ENCODE results near the gene CSNK1A1. TPM values are rescaled to one million over a fixed set of nuclear protein-coding genes. Genes with fewer than 3 reads are reported as not detected.
"Not testable (repeated sequence)": the region's sequence is repeated elsewhere in the genome, so short reads cannot be mapped to it uniquely, and the experiment has no call there.

The CSNK1A1 gene
- total and polyA plus RNA-seq, 8 donors = 60.5 to 408 (median 178) TPM

GRCh38 chr5:149598966-149599365 is 47.7 kb upstream of the CSNK1A1 start:
- 82 to 94% (median 88%) methylated on average over 3 of the region's 3 CpGs for WGBS, 5 donors
- Histone ChIP-seq H3K36me3 (peaks cover 18 to 57% (median 55%) of the 10 kb centered on the region in 4 donors), H3K4me1 (peaks cover 5 to 41% (median 16%) of the 10 kb centered on the region in 4 donors), H3K9me3 (no peaks in the 10 kb centered on the region), H3K27ac (no peak overlapping the region), H3K4me3 (no peak overlapping the region), H3K27me3 (no peaks in the 10 kb centered on the region)
- TF ChIP-seq CTCF (IDR thresholded peaks at IDR 0.05) (no peak), EP300 (IDR thresholded peaks at IDR 0.05) (no peak), POLR2AphosphoS5 (IDR thresholded peaks at IDR 0.05) (no peak), POLR2A (IDR thresholded peaks at IDR 0.05) (no peak)
- no peak for DNase-seq
- intact Hi-C loops (cut with DNase I; ENCODE audit: low total_unique reads) = no loop called here

- H3K9me3 ChIP-seq; H3K27me3 ChIP-seq; H3K4me3 ChIP-seq; intact Hi-C loops (cut with DNase I; ENCODE audit: low total_unique reads); DNase-seq: not testable (repeated sequence)
- 88 to 100% (median 94%) methylated on average over 2 of the region's 2 CpGs for WGBS, 5 donors
- peaks cover 0 to 40% (median 13%) of the 10 kb centered on the region in 4 donors for H3K4me1 ChIP-seq
- peaks cover 17 to 52% (median 50%) of the 10 kb centered on the region in 4 donors for H3K36me3 ChIP-seq
- H3K27ac ChIP-seq = peak overlapping the region in 1 of 5 donors; percentile 34
These were observed 47.0 kb upstream of the CSNK1A1 start for GRCh38 chr5:149598234-149598633.

GRCh38 chr5:149597618-149598017 is 46.4 kb upstream of the CSNK1A1 start:
- intact Hi-C loops (cut with DNase I; ENCODE audit: low total_unique reads) = no loop called here
- Histone ChIP-seq H3K4me3 (no peak overlapping the region), H3K36me3 (peaks cover 17 to 45% (median 44%) of the 10 kb centered on the region in 4 donors), H3K27me3 (no peaks in the 10 kb centered on the region), H3K4me1 (peaks cover 0 to 39% (median 15%) of the 10 kb centered on the region in 4 donors), H3K27ac (peak overlapping the region in 3 of 5 donors; percentile 34 to 59 (median 55)), H3K9me3 (no peaks in the 10 kb centered on the region)
- WGBS, 5 donors = 97 to 99% (median 98%) methylated on average over 7 of the region's 7 CpGs
- DNase-seq = no peak
- TF ChIP-seq CTCF (IDR thresholded peaks at IDR 0.05) = no peak
- TF ChIP-seq POLR2A (IDR thresholded peaks at IDR 0.05) = no peak
- TF ChIP-seq EP300 (IDR thresholded peaks at IDR 0.05) = no peak
- TF ChIP-seq POLR2AphosphoS5 (IDR thresholded peaks at IDR 0.05) = no peak

GRCh38 chr5:149596712-149597111 is 45.5 kb upstream of the CSNK1A1 start:
- H3K4me3 ChIP-seq = no peak overlapping the region
- DNase-seq = no peak
- WGBS, 5 donors = 81 to 90% (median 87%) methylated on average over 2 of the region's 2 CpGs
- H3K27me3 ChIP-seq = no peaks in the 10 kb centered on the region
- intact Hi-C loops (cut with DNase I; ENCODE audit: low total_unique reads) = no loop called here
- TF ChIP-seq POLR2AphosphoS5 (IDR thresholded peaks at IDR 0.05) (peak in 1 of 3 donors; percentile 64), CTCF (IDR thresholded peaks at IDR 0.05) (no peak)
- peaks cover 0 to 40% (median 21%) of the 10 kb centered on the region in 4 donors for H3K4me1 ChIP-seq
- H3K36me3 ChIP-seq = peaks cover 9 to 36% (median 35%) of the 10 kb centered on the region in 4 donors
- H3K27ac ChIP-seq = peak overlapping the region; percentile 6 to 59 (median 34)
- no peaks in the 10 kb centered on the region for H3K9me3 ChIP-seq

- peaks cover 0 to 30% (median 20%) of the 10 kb centered on the region in 4 donors for H3K36me3 ChIP-seq
- H3K27ac ChIP-seq; DNase-seq; H3K27me3 ChIP-seq; intact Hi-C loops (cut with DNase I; ENCODE audit: low total_unique reads); H3K9me3 ChIP-seq; H3K4me3 ChIP-seq: not testable (repeated sequence)
- WGBS, 5 donors = 77 to 89% (median 88%) methylated on average over 3 of the region's 3 CpGs
- H3K4me1 ChIP-seq = peaks cover 0 to 46% (median 25%) of the 10 kb centered on the region in 4 donors
These were observed 43.9 kb upstream of the CSNK1A1 start for GRCh38 chr5:149595105-149595504.
